MCF 10A (cell line): ENCODE measurements around the gene ZSCAN12. TPM values are rescaled to one million over a fixed set of nuclear protein-coding genes. Genes with fewer than 3 reads are reported as not detected.

Experiments
- BruUV-seq: library from RNA; stranded (reverse); fragments of 400-500 nt; replicated peaks from 2 replicates; lab custom pipeline; 2021; lab: Mats Ljungman, UMichigan
- CTCF ChIA-PET: fragments of 300-600 bp; sonication (Branson Sonifier 250); formaldehyde crosslinking; extraction: SDS; loops from one replicate; lab custom pipeline; 2021; ENCODE audit warnings: antibody characterized with exemption, inconsistent platforms; lab: Yijun Ruan, JAX
- POLR2A ChIA-PET: fragments of 300-600, 350-650 bp; sonication (Branson Sonifier 250); formaldehyde crosslinking; extraction: SDS; loops from one replicate; lab custom pipeline; 2020; ENCODE audit warnings: antibody characterized with exemption, inconsistent platforms; lab: Yijun Ruan, JAX
- DNase-seq: peaks from one replicate; pipeline ENCODE4 v3.0.0-alpha.2; 2018; ENCODE audit not compliant: unreplicated experiment
- H3K27ac Mint-ChIP-seq: one replicate; pipeline ENCODE4 v1.8.0; 2022; ENCODE audit warnings: mild to moderate bottlenecking, low read depth, mixed read lengths; ENCODE audit not compliant: unreplicated experiment
- H3K27me3 Mint-ChIP-seq: one replicate; pipeline ENCODE4 v1.8.0; 2022; ENCODE audit warnings: mixed read lengths; ENCODE audit not compliant: insufficient read depth, unreplicated experiment
- H3K36me3 Mint-ChIP-seq: one replicate; pipeline ENCODE4 v1.8.0; 2022; ENCODE audit warnings: mild to moderate bottlenecking, moderate library complexity, mixed read lengths; ENCODE audit not compliant: insufficient read depth, unreplicated experiment
- H3K4me1 Mint-ChIP-seq: one replicate; pipeline ENCODE4 v1.8.0; 2022; ENCODE audit warnings: mixed read lengths; ENCODE audit not compliant: insufficient read depth, unreplicated experiment
- H3K4me3 Mint-ChIP-seq: one replicate; pipeline ENCODE4 v1.8.0; 2022; ENCODE audit warnings: mild to moderate bottlenecking, moderate library complexity, mixed read lengths; ENCODE audit not compliant: unreplicated experiment
- H3K9me3 Mint-ChIP-seq: one replicate; pipeline ENCODE4 v1.8.0; 2022; ENCODE audit warnings: mixed read lengths; ENCODE audit not compliant: unreplicated experiment
- CTCF ChIP-seq: fragments of 200-600 bp; IDR thresholded peaks from one replicate; pipeline ENCODE4 v1.8.0; 2022; ENCODE audit warnings: antibody characterized with exemption, mild to moderate bottlenecking; ENCODE audit not compliant: unreplicated experiment
- intact Hi-C: fragments of 100-400 bp; cut with micrococcal nuclease; formaldehyde crosslinking; loops from 2 replicates; pipeline ENCODE4 v1.14.1; 2022
- total RNA-seq: library from RNA; stranded (reverse); gene quantifications from 2 replicates; pipeline ENCODE4 v1.2.3, GENCODE V29; 2022

ZSCAN12 gene
- total RNA-seq, 1 experiment from 2014 or later, result 4.4 TPM

- no peak for DNase-seq
- intact Hi-C loops, result no loop called here
- Mint-ChIP-seq H3K4me1 (peaks cover under 1% of the 10 kb centered on the region), H3K4me3 (no peak overlapping the region), H3K27me3 (no peaks in the 10 kb centered on the region), H3K9me3 (no peaks in the 10 kb centered on the region), H3K27ac (no peak overlapping the region), H3K36me3 (peaks cover 20% of the 10 kb centered on the region)
- BruUV-seq, result no TSS peak
- CTCF ChIA-PET, result no interaction called here
- POLR2A ChIA-PET, result interaction anchor here (0.7 kb wide), 1 partner anchor 607 kb away, joined by 3 read pairs; no protein-coding TSS in a partner anchor
- no peak for TF ChIP-seq CTCF
Measured at GRCh38 chr6:28429781-28430180, 30.2 kb upstream of the ZSCAN12 start.

GRCh38 chr6:28425944-28426541, 26.5 kb upstream of the ZSCAN12 start:
- POLR2A ChIA-PET, result interaction anchor here (0.6 to 1.9 kb wide), 5 partner anchors 9 to 319 kb away, joined by 3 to 5 read pairs (median 4); no protein-coding TSS in a partner anchor
- BruUV-seq, result no TSS peak
- Mint-ChIP-seq H3K4me1 (peaks cover 6% of the 10 kb centered on the region), H3K4me3 (no peak overlapping the region), H3K36me3 (peaks cover 31% of the 10 kb centered on the region), H3K9me3 (no peaks in the 10 kb centered on the region), H3K27me3 (no peaks in the 10 kb centered on the region), H3K27ac (no peak overlapping the region)
- intact Hi-C loops, result no loop called here
- CTCF ChIA-PET, result interaction anchor here (0.9 kb wide), 1 partner anchor 32 kb away, joined by 3 read pairs; no protein-coding TSS in a partner anchor
- no peak for DNase-seq
- TF ChIP-seq CTCF, result no peak

- ChIA-PET CTCF (no interaction called here), POLR2A (interaction anchor here (0.7 to 1.1 kb wide), 2 partner anchors 24 to 979 kb away, joined by 3 to 4 read pairs; no protein-coding TSS in a partner anchor)
- TF ChIP-seq CTCF, result no peak
- Mint-ChIP-seq H3K9me3 (no peaks in the 10 kb centered on the region), H3K4me3 (no peak overlapping the region), H3K27ac (no peak overlapping the region), H3K4me1 (peaks cover 6% of the 10 kb centered on the region), H3K36me3 (peaks cover 31% of the 10 kb centered on the region), H3K27me3 (no peaks in the 10 kb centered on the region)
- DNase-seq, result no peak
- intact Hi-C loops, result no loop called here
- BruUV-seq, result no TSS peak
Measured at GRCh38 chr6:28424163-28424562, 24.6 kb upstream of the ZSCAN12 start.

GRCh38 chr6:28423546-28423945, 24.0 kb upstream of the ZSCAN12 start:
- no peak for TF ChIP-seq CTCF
- no TSS peak for BruUV-seq
- no peak overlapping the region for H3K4me3 Mint-ChIP-seq

More at GRCh38 chr6:28423546-28423945, 24.0 kb upstream of the ZSCAN12 start:
- POLR2A ChIA-PET, result interaction anchor here (0.7 to 1.6 kb wide), 3 partner anchors 9 to 980 kb away, joined by 3 to 5 read pairs (median 4); no protein-coding TSS in a partner anchor
- DNase-seq, result no peak
- Mint-ChIP-seq H3K27ac (no peak overlapping the region), H3K9me3 (no peaks in the 10 kb centered on the region), H3K36me3 (peaks cover 31% of the 10 kb centered on the region), H3K4me1 (peaks cover 6% of the 10 kb centered on the region), H3K27me3 (no peaks in the 10 kb centered on the region)
- intact Hi-C loops, result no loop called here
- CTCF ChIA-PET, result interaction anchor here (0.6 kb wide), 1 partner anchor 65 kb away, joined by 3 read pairs; no protein-coding TSS in a partner anchor
